GM18861 (cell line): Measurements from ENCODE around the gene SAP30.

ENCODE experiments used
- ATAC-seq: cut with Tn5 transposase; IDR thresholded peaks from one replicate; pipeline ENCODE4 v1.9.1; 2021; ENCODE audit not compliant: unreplicated experiment

SAP30 gene, protein sequence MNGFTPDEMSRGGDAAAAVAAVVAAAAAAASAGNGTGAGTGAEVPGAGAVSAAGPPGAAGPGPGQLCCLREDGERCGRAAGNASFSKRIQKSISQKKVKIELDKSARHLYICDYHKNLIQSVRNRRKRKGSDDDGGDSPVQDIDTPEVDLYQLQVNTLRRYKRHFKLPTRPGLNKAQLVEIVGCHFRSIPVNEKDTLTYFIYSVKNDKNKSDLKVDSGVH

DNA sequence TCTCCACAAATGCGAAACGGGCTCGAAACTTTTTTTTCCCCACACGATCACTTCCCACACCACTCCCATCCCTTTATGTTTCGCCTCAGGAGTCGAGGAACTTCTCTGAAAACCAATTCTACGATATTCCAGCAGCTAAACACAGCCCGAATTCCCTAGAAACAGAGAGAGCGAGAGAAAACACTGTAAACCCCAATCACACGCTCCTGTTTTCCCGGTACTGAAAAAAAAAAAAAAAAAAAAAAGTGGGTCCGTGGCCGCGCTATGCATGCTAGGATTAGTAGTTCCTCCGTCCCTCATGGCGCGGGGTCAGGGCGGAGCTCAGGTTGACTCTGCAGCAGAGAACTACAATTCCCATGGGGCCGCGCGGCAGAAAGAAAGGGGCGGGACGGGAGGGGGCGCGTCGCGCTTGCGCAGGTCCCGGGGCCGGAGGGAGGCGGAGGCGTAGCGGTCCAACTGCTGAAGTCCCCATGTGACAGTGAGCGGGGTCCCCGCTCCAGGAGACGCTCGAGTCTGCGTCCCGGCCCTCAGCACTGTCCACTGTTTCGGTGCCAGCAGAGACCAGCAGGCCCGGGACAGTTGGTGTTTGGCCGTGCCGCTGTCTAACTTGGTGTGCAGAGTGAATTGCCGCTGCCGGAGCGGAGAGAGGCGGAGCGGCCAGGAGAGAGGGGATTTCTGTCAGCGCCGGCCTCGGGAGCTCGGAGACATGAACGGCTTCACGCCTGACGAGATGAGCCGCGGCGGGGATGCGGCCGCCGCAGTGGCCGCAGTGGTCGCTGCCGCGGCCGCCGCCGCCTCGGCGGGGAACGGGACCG lies at the start of gene SAP30:
Gene SAP30, plus strand, starts transcription at position 478 of the 815 bp plus-strand sequence. Its CDS starts 229 bp downstream, at position 707.
- ATAC-seq = peak; percentile 53

DNA sequence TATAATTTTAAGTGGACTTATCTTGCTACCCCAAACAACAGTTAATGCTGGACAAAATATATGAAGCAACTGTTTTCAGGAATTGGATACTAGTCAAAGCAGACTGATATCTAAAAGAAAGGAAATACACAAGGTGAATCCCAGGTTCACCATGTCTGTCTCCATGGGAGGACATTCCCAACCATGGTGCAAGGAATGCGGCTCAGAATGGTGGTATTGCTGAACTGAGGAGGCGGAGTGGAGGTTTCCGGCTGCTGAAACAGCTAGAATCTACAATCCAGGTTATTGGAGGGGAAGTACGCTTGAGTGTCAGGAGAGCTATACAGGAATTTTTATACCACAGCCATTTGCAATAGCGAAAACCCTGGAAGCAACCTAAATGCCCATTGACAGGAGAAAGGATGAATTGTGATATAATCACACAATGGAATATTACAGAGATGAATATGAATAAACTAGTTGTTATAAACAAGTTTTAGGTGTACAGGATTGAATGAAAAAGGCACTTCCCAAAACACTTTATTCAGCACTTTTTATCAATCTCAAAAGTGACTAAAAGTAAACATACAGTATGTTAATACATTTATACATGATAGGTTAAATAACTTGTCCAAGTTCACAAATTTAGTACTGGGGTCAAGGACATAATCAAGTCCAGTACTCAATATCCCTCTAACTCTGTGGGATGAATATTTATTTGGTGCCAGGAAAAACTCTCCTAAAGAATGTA lies 45.6 kb upstream of the SAP30 start:
- no peak for ATAC-seq

DNA sequence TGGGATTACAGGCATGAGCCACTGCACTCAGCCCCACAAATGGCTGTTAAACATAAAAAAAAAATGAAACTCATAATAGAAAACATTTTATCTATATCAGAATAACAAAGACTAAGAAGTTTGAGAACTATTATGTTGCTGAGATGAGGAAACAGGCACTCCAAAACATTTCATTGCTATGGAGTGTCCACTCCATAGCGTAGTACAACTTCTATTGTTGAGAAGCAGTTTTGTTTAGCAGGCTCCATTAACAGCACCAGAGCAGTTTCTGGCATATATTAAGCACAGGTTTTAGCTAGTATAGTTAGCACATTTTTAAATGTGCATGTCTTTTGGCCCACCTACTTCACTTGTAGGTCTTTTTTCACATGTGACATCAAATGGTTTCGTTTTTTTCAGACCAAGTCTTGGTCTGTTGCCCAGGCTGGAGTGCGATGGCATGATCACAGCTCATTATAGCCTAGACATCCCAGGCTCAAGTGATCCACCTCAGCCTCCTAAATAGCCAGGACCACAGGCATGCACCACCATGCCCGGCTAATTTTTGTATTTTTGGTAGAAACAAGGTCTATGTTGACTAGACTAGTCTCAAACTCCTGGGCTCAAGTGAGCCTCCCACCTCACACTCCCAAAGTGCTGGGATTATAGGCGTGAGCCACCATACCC lies 42.4 kb upstream of the SAP30 start:
- no peak for ATAC-seq

DNA sequence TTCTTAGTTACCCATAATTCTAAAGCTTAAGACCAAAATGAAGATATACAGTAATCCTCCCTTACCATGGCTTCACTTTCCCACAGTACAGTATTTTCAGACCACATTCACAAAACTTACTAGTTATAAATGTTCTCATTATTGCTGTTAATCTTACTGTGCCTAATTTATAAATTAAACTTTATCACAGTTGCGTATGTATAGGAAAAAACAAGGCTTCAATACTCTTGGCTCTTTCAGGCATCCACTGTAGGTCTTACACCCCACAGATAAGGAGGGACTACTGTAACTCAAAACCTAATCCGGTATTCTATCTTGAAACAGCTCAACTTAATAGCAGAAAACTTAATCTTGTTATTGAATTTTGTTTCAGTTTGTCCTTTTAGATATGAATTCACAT lies 40.2 kb upstream of the SAP30 start:
- no peak for ATAC-seq

DNA sequence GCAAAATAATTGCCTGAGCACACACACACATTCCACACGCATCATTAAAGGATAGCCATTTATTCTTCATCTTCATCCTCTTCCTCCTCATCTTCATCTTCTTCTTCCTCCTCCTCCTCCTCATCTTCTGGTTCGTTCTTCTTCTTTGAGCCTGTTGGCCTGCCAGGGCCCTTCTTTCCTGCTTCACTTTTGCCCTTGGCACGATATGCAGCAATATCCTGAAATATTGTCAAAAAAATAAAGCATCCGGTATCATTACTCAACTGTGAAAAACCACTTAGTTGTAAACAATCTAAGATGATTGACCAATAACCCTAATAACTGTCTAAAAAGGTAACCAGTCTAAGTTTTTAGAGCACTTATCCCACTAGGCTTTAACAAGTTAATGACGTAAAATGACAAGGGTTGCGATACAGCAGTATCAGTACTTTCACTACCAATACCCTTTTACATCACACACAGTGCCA lies 38.7 kb upstream of the SAP30 start:
- ATAC-seq = no peak

DNA sequence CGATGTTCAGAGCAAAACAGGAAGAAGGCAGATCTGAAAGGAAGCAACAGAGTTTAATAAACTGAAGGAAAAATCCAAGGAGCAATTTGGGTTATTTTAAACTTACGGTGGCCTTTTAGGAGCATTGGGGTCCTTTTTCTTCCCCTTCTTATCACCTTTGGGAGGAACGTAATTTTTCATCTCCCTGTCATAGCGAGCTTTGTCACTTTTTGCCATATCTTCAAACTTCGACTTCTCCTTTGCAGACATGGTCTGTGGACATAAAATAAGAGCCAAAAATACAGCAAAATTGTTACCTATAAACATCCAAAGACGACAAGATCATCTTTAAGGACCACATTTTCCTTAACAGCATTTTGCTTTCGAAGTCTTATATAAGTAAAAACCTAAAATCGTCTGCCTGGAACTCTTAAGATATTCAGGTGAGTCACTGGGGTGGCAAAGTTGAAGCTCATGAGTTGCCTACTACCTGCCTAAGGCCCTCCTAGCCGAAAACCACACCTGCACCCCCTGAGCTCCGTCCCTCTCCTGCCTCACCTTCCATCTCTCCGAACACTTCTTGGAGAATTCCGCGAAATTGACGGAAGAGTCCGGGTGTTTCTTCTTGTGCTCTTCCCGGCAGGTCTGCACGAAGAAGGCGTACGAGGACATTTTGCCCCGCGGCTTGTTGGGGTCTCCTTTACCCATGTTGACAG lies 37.6 kb upstream of the SAP30 start:
- ATAC-seq = no peak

DNA sequence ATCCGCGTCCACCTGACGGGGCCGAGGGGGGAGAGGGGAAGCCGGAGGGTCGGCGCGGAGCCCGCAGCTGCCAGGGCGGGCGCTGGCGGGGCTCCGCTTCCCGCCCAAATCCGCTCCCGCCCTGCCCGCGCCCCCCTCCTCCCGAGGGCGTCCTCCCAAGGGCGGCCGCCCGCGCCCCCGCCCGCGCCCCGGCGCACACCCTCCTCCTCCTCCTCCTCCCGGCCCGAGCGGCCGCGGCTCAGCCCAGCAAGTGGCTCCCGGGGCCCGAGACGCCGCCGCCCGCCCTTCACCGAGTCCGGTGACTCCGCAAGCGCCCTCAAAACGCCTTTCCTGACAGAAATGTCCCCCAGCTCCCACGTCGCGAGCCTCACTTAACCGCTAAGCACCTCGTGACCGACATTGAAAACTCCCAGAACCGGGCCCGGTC lies 37.1 kb upstream of the SAP30 start:
- no peak for ATAC-seq

DNA sequence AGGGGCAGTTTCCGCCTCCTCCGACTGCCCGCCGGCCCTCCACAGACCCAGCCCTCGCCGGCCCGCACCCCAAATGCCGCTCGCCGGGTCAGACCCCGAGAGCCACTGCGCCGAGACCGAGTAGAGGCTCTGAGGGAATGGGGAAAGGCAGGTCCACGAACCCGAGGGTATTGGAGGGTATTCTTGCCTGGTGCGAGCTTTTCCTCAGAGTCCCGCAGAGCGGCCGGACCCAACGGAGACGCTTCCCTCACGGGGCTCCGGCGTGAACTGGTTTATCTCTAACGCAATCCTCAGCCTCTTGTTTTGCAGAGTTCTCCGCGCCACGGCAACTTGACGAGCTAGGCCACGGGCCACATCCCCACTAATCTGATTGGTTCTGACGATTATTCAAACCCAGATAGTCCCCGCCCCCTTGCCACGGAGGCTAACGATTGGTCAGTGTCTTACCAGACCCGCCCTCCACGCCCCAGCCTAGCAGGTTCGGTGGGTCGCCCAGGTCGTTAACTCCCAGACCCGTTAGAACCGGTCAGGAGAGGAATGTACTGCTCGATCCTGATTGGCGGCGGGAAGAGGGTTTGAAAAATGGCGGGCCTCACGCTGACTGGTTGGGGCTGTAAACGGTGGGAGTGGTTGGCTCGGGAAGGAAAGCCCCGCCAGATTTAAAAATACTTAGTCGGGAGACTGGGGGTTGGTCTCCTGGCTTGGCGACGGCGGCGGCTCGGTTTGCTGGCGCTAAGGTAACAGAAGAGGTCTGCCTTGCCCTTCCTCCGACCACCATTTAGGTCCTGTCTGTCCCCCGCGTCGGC lies 36.5 kb upstream of the SAP30 start, which contains the start of gene HMGB2:
Gene HMGB2, minus strand, starts transcription at position 274 of the 806 bp plus-strand sequence. CDS start 709 bp downstream, outside the sequence.
- peak; percentile 85 for ATAC-seq

DNA sequence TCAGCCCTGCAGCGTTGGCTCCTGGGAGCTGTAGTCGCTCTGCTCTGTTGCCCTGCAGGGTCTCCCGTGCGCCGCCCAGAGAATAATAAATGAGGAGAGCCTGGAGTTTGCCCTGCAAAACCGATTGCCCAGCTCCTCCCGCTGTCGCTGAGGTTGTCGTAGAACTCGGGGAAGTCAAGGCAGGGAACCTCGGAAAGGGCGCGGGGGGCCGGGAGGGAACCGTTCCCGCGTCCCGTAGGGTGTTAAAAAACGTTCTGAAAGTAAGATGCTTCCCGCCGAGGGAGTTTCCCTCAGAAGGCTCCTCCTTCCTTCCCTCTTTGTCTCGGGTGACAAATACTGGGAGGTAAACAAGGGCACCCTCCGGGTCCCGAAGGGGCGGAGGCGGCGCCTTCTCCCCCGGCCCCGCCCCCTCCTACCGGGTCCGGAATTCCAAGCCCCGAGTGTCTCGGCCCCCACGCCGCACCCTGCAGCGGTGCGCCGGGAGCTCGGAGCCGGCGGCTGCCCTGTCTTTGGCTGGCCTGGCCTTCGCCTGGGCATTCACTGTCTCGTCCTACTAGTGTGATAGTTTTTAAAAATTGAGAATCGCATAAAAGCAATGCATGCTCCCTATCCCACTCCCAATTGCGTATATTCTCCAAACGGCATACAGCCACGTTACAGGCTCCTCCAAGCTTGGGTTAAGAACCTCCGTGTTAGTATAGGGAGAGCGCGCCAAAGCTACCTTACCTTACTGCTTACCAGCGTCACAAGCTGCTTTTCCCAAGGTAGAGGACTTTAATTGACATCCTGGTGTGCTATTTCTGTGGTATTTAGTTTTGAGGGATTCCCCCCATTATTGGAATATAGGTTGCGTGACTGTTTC lies 35.6 kb upstream of the SAP30 start:
- ATAC-seq = peak; percentile 27

DNA sequence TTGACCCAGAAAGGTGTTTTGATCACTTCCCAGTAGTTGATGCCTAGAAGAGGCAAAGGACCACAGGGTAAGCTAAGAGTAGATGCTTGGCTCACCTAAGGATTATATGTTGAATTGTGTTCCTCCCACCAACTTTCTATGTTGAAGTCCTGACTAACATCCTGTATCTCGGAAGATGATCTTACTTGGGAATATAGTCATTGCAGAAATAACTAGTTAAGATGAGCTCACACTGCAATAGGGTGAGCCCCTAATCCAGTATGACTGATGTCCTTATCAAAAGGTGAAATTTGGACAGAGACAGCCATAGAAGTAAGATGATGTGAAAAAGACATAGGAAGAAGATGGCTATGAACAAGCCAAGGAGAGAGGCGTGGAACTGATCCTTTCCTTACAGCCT lies 33.3 kb upstream of the SAP30 start:
- ATAC-seq = no peak

DNA sequence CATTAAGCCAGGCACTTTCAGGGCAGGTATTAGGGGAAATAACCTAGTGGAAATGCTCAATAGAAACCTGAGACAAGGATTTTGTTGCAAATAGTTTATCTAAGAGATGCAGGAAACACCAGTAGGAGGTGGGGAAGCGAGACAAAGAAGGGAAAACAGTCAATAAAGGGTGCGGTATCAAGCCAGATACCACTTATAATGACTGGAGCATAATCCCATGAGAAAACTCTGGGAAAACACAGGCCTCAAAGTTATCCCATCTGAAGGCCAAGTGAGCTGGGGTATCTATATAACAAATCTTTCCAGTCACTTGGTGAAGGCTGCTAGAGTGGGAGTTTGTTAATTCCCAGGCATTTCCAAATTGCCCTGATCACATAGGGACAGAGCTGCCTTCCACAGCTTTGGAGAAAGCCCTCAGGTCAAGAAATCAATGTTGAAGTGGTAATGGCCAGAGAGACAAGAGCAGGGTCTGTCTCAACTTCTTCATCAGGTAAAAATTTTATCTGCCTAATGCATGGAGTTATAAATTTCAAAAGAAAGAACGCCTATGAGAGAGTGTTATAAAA lies 26.8 kb upstream of the SAP30 start:
- no peak for ATAC-seq

DNA sequence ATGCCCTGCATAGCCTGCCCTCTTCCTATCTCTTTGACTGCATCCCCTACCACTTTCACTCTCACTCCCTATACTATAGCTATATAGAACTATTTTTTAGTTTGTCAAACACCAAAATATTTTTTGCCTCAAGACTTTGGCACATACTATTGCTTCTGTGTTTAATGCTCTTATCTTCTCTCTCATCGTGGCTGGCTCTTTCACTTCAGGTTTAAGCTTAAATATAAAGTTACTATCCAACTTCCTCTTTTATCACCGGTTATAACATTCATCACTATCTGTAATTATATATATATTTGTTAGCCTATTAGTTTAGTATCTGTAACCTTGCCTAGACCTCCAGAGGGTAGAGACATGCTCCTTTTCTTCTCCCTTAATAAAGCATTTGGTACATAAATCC lies 25.1 kb upstream of the SAP30 start:
- ATAC-seq = no peak

DNA sequence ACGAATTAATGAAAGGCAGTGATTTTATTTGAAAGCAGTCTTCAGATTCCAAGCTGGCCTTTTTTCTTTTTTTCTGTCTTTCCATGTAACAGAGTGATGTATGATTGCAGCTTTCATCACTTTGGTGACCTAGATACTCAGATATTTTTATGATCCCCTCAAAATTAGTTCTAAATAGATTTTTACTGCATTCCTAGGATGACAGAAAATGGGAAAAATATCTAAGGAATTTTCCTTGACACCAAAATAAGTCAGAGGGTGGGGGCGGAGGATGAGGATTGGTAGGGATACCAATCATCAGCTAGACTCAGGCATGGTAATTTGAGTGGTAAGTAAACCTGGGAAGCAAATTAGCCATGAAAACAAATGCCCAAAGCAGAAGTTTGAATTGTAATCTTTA lies 24.7 kb upstream of the SAP30 start:
- ATAC-seq = no peak

DNA sequence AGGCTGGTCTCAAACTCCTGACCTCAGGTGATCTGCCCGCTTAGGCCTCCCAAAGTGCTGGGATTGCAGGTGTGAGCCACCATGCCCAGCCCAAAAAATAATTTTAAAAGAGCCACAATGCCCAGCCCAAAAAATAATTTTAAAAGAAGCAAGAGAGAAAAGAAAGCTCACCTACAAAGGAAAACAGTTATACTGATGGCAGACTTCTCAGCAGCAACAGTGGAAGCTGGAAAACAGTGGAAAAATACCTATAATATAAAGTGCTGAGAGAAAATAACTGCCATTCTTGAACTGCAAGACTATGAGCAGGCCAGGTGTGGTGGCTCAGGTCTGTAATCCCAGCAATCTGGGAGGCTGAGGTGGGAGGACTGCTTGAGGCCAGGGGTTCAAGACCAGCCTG lies 23.3 kb upstream of the SAP30 start:
- no peak for ATAC-seq

DNA sequence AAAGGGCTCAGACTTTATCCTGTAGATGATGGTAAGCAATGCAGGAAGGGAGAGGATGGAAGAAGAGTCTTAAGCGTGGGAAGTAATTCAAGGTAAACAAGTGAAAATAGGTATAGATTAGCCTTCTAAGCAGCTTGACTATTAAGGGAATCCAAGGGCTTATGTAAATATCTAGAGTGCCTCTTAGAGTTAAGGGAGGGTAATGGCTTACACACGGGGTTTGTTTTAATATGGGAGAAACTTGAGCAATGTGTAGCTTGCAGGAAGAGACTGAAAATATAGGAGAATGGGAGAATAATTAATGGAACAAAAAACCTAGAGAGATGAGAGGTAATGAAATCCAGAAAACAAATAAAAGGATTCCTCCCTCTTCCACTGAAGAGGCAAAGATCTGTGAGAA lies 12.8 kb upstream of the SAP30 start:
- ATAC-seq = no peak

DNA sequence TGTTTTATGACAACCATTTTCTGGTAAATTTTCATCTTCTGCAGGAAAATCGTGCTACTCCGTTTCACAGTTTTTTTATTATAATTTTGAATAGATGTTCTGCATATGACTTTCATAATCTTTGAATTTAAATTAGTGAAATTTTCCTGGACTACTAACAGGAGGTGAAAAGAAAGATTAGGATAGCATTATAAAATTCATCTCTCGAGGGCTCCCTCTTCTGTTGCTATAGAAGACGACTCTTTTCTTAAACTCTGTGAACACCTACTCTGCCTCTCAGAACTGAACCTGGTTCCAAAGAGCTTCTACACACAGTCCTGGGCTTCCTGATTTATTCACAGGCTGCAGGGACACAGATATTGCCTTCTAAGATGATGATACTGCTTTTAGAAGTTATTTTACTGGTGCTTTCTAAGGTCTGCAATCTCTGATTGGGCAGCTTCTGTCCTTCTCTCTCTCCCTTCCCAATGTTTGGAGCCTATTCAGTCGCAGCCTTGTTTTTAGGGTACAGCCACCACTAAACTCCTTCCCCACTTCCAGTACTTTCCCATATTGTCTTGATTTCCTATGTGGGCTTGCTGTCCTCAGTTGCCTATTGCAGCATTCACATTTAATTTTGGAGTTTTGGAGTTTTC lies 10.1 kb upstream of the SAP30 start:
- no peak for ATAC-seq

DNA sequence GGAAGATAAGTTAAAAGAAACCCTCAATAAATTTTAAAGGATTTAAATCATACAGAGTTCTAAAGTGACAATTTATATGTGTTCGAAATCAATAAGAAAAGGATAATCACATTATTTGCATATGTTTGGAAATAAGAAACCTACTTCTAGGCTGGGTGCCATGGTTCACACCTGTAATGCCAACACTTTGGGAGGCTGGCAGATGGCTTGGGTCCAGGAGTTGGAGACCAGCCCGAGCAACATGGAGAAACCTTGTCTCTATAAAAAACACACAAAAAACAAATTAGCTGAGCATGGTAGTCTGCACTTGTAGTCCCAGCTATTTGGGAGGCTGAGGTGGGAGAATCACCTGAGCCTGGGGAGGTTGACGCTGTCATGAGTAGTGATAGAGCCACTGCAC lies 8.1 kb upstream of the SAP30 start:
- no peak for ATAC-seq
